AG04449 (cell line): ENCODE measurements around the gene ARHGAP25.

Experiments
- CTCF ChIA-PET: fragments of 350-600 bp; formaldehyde crosslinking; extraction: SDS; loops from one replicate; lab custom pipeline; 2021; ENCODE audit warnings: antibody characterized with exemption; lab: Yijun Ruan, JAX
- POLR2A ChIA-PET: fragments of 400-600, 350-600 bp; formaldehyde crosslinking; extraction: SDS; loops from one replicate; lab custom pipeline; 2020; ENCODE audit warnings: antibody characterized with exemption, inconsistent platforms; lab: Yijun Ruan, JAX
- DNase-seq: peaks from one replicate; pipeline ENCODE4 v3.0.0-alpha.2; 2010; ENCODE audit warnings: low read depth, low spot score
- H3K4me3 ChIP-seq: 2 replicates; pipeline ENCODE4 v1.5.1; 2011; ENCODE audit warnings: low read depth, mild to moderate bottlenecking, control low read depth, low read length
- TF ChIP-seq, protein P1 (sequence below): IDR thresholded peaks from one replicate; pipeline ENCODE4 v1.5.1; 2011; ENCODE audit warnings: mild to moderate bottlenecking, moderate library complexity, low read length, control low read depth, inconsistent platforms; ENCODE audit not compliant: insufficient read depth; ENCODE audit errors: missing control alignments

Gene ARHGAP25

GRCh38 chr2:68771211-68771751 lies 36.7 kb downstream of the ARHGAP25 start:
- CTCF ChIA-PET: no interaction called here
- DNase-seq: no peak

DNA sequence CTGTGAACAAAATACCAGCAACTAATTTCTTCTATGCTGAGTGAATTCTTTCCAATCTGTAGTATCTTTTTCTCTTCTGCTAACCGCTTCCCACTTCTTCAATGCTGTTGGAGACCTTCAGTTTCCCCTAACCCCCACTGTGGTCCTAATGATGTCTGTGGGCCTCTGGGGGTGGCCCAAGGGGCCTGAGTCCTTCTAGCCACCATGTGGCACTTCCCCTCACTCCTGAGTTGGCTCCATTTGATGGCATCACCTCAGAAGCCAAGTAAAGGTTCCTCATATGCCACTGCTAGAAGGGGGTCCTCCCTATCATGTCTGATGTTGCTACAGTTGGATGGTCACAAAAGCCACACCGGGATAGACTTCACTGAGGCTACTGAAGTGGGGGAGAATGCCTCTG lies 37.5 kb downstream of the ARHGAP25 start:
- ChIA-PET CTCF (interaction anchor here (2.5 kb wide), 1 partner anchor 20 kb away, joined by 8 read pairs; no protein-coding TSS in a partner anchor), POLR2A (no interaction called here)
- no peak overlapping the region for H3K4me3 ChIP-seq
- no peak for DNase-seq
- TF ChIP-seq, protein P1, sequence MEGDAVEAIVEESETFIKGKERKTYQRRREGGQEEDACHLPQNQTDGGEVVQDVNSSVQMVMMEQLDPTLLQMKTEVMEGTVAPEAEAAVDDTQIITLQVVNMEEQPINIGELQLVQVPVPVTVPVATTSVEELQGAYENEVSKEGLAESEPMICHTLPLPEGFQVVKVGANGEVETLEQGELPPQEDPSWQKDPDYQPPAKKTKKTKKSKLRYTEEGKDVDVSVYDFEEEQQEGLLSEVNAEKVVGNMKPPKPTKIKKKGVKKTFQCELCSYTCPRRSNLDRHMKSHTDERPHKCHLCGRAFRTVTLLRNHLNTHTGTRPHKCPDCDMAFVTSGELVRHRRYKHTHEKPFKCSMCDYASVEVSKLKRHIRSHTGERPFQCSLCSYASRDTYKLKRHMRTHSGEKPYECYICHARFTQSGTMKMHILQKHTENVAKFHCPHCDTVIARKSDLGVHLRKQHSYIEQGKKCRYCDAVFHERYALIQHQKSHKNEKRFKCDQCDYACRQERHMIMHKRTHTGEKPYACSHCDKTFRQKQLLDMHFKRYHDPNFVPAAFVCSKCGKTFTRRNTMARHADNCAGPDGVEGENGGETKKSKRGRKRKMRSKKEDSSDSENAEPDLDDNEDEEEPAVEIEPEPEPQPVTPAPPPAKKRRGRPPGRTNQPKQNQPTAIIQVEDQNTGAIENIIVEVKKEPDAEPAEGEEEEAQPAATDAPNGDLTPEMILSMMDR: no peak

More at GRCh38 chr2:68771211-68771751, 36.7 kb downstream of the ARHGAP25 start:
- no peak overlapping the region for H3K4me3 ChIP-seq
- POLR2A ChIA-PET: no interaction called here
- TF ChIP-seq, protein P1: no peak

DNA sequence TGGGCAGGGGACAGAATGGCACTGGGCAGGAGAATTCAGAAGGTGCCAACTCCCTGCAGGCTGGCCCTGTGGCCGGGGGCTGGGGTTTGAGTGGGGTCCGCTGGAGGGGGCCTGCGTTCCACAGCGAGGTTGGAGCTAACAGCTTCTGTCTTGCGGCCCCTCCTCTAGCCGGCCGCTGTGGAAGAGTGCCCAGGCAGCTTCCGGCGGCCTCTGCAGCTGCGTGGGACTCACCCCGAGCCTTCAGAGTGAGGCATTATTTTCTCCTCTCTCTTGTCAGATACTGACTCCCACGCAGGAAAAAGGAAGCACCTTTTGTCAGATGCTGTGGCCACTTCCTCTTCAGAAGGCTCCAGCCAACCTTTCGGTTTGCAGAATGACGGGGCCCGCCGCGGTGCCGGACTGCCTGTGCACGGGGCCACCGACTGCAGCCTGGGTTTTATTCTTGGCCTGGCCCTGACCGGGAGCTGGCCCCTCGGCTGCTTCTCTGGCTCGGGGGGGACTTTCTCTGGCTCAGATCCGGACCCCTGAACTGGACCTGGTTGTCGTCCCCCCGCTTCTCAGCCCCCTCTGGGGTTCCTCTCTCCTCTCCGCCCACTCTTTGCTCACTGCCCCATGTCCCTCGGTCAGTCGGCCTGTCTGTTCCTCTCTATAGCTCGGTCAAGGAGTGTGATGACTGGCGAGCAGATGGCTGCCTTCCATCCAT lies 40.1 kb downstream of the ARHGAP25 start:
- no peak overlapping the region for H3K4me3 ChIP-seq
- TF ChIP-seq, protein P1: no peak
- no peak for DNase-seq
- CTCF ChIA-PET: interaction anchor here (1.4 to 3.7 kb wide), 2 partner anchors 17 to 22 kb away, joined by 3 to 15 read pairs; no protein-coding TSS in a partner anchor
- POLR2A ChIA-PET: no interaction called here

- H3K4me3 ChIP-seq: no peak overlapping the region
- DNase-seq: no peak
- TF ChIP-seq, protein P1: no peak
- ChIA-PET POLR2A (no interaction called here), CTCF (interaction anchor here (1.4 to 3.7 kb wide), 2 partner anchors 16 to 23 kb away, joined by 3 to 15 read pairs; no protein-coding TSS in a partner anchor)
Measured at GRCh38 chr2:68775272-68775842, 40.7 kb downstream of the ARHGAP25 start.

- TF ChIP-seq, protein P1: no peak
- ChIA-PET CTCF (interaction anchor here (0.7 to 3.7 kb wide), 4 partner anchors 10 to 132 kb away, joined by 3 to 15 read pairs (median 4); no protein-coding TSS in a partner anchor), POLR2A (no interaction called here)
- no peak for DNase-seq
- H3K4me3 ChIP-seq: no peak overlapping the region
Measured at GRCh38 chr2:68776124-68776523, 41.5 kb downstream of the ARHGAP25 start.

- POLR2A ChIA-PET: no interaction called here
- no peak for DNase-seq
- H3K4me3 ChIP-seq: no peak overlapping the region
- TF ChIP-seq, protein P1: no peak
- CTCF ChIA-PET: interaction anchor here (1.0 to 1.4 kb wide), 3 partner anchors 11 to 29 kb away, joined by 3 to 8 read pairs (median 3); no protein-coding TSS in a partner anchor
Measured at GRCh38 chr2:68779595-68779994, 45.0 kb downstream of the ARHGAP25 start.
